H1 (cell line): Measurements from ENCODE around the gene CENPO. TPM values are rescaled to one million over a fixed set of nuclear protein-coding genes. Genes with fewer than 3 reads are reported as not detected.

Source experiments
- CTCF ChIA-PET: fragments of 300-600 bp; sonication (Branson Sonifier 250); formaldehyde crosslinking; loops from one replicate; lab custom pipeline; 2021; ENCODE audit not compliant: partially characterized antibody; lab: Charles Lee
- POLR2A ChIA-PET: fragments of 300-600 bp; sonication (Branson Sonifier 250); formaldehyde crosslinking; loops from one replicate; lab custom pipeline; 2021; ENCODE audit warnings: inconsistent platforms; ENCODE audit not compliant: partially characterized antibody; lab: Charles Lee
- DNase-seq, 2 experiments: peaks; one replicate each; pipeline versions ENCODE4 v3.0.0 to v3.0.0-alpha.2; 2010 to 2022; ENCODE audit warnings: low spot score in 2 of 2, low read depth in 1 of 2, mixed read lengths in 1 of 2
- FAIRE-seq: peaks from 2 replicates; lab custom pipeline; 2011; peaks lifted over from hg19 to GRCh38; lab: Jason Lieb, UNC
- H2AFZ ChIP-seq: 2 replicates; pipeline ENCODE4 v1.8.1; 2012; ENCODE audit warnings: low read length, inconsistent platforms
- H2AK5ac ChIP-seq: 2 replicates; pipeline ENCODE4 v1.6.1; 2013; ENCODE audit warnings: low read depth, low read length
- H2BK120ac ChIP-seq: replicated peaks from 2 replicates; pipeline ENCODE3; 2013; ENCODE audit warnings: low read depth, low read length, inconsistent platforms
- H2BK12ac ChIP-seq: 2 replicates; pipeline ENCODE4 v1.6.1; 2013; ENCODE audit warnings: low read depth, low read length
- H2BK15ac ChIP-seq: 2 replicates; pipeline ENCODE4 v1.6.1; 2013; ENCODE audit warnings: low read length
- H2BK20ac ChIP-seq: 2 replicates; pipeline ENCODE4 v1.6.1; 2013; ENCODE audit warnings: low read length
- H2BK5ac ChIP-seq: 2 replicates; pipeline ENCODE4 v1.6.1; 2013; ENCODE audit warnings: low read depth, low read length
- H3K14ac ChIP-seq: 2 replicates; pipeline ENCODE4 v1.6.1; 2013; ENCODE audit warnings: inconsistent platforms; ENCODE audit not compliant: insufficient read length
- H3K18ac ChIP-seq: 2 replicates; pipeline ENCODE4 v1.6.1; 2013; ENCODE audit warnings: low read length; ENCODE audit errors: extremely low read depth
- H3K23ac ChIP-seq: 2 replicates; pipeline ENCODE4 v1.6.1; 2013; ENCODE audit warnings: inconsistent platforms; ENCODE audit not compliant: insufficient read length
- H3K23me2 ChIP-seq: 2 replicates; pipeline ENCODE4 v1.6.1; 2013; ENCODE audit warnings: low read depth, low read length
- H3K27ac ChIP-seq: 2 replicates; pipeline ENCODE4 v1.6.1; 2011; ENCODE audit warnings: low read depth, low read length, inconsistent platforms
- H3K27me3 ChIP-seq, 4 experiments: replicated peaks in 1 of 4; 1 replicate in 1 of 4; 2 replicates in 3 of 4; pipeline versions ENCODE4 v1.6.1 to v1.8.1; 2011 to 2013; ENCODE audit warnings: low read length in 3 of 4, mild to moderate bottlenecking in 3 of 4, inconsistent platforms in 2 of 4, mixed read lengths in 2 of 4, moderate library complexity in 1 of 4; ENCODE audit not compliant: control insufficient read depth in 3 of 4, insufficient read depth in 3 of 4; ENCODE audit errors: extremely low read depth in 1 of 4
- H3K36me3 ChIP-seq, 4 experiments: 2 replicates each; pipeline versions ENCODE4 v1.6.1 to v1.8.1; 2011 to 2013; ENCODE audit warnings: mild to moderate bottlenecking in 4 of 4, low read length in 3 of 4, moderate library complexity in 2 of 4, control low read depth in 1 of 4, inconsistent platforms in 1 of 4; ENCODE audit not compliant: insufficient read depth in 4 of 4, control insufficient read depth in 2 of 4
- H3K4ac ChIP-seq: replicated peaks from 2 replicates; pipeline ENCODE3; 2013; ENCODE audit warnings: low read length, low read depth, mixed read lengths, inconsistent platforms; ENCODE audit not compliant: insufficient read length
- H3K4me1 ChIP-seq, 4 experiments: replicated peaks in 1 of 4; 1 replicate in 1 of 4; 2 replicates in 3 of 4; pipeline versions ENCODE4 v1.6.1 to v1.8.1; 2011 to 2013; ENCODE audit warnings: low read length in 3 of 4, inconsistent platforms in 2 of 4, mixed read lengths in 1 of 4; ENCODE audit not compliant: insufficient read depth in 4 of 4, control insufficient read depth in 3 of 4
- H3K4me2 ChIP-seq, 2 experiments: 2 replicates each; pipeline versions ENCODE4 v1.6.1 to v1.8.1; 2011 to 2013; ENCODE audit warnings: low read depth in 2 of 2, low read length in 2 of 2, control low read depth in 1 of 2, inconsistent platforms in 1 of 2, mild to moderate bottlenecking in 1 of 2; ENCODE audit not compliant: insufficient read depth in 1 of 2
- H3K4me3 ChIP-seq, 4 experiments: fragments of 200-600, 300-600 bp in 1 of 4; sonication (generic), shearing (Covaris generic), sonication (Bioruptor Twin) in 1 of 4; 2 replicates each; pipeline versions ENCODE4 v1.5.1 to v1.8.1; 2011 to 2016; ENCODE audit warnings: low read length in 4 of 4, low read depth in 3 of 4, control low read depth in 2 of 4, inconsistent platforms in 2 of 4, mild to moderate bottlenecking in 2 of 4, mixed read lengths in 1 of 4, moderate library complexity in 1 of 4; ENCODE audit not compliant: insufficient read depth in 2 of 4; ENCODE audit errors: extremely low read depth in 1 of 4
- H3K56ac ChIP-seq: replicated peaks from 2 replicates; pipeline ENCODE3; 2013; ENCODE audit warnings: low read depth, mild to moderate bottlenecking, mixed read lengths, low read length, inconsistent platforms; ENCODE audit not compliant: insufficient read length
- H3K79me1 ChIP-seq: 2 replicates; pipeline ENCODE4 v1.6.1; 2013; ENCODE audit warnings: low read depth, low read length, control low read depth
- H3K79me2 ChIP-seq, 2 experiments: 2 replicates each; pipeline versions ENCODE4 v1.6.1 to v1.8.1; 2012 to 2013; ENCODE audit warnings: low read length in 2 of 2, mild to moderate bottlenecking in 2 of 2, inconsistent platforms in 1 of 2; ENCODE audit not compliant: insufficient read depth in 2 of 2, control insufficient read depth in 1 of 2
- H3K9ac ChIP-seq, 4 experiments: replicated peaks in 1 of 4; 1 replicate in 1 of 4; 2 replicates in 3 of 4; pipeline versions ENCODE4 v1.6.1 to v1.8.1; 2011 to 2013; ENCODE audit warnings: low read depth in 3 of 4, low read length in 3 of 4, control low read depth in 2 of 4, mild to moderate bottlenecking in 2 of 4, moderate library complexity in 2 of 4, inconsistent platforms in 1 of 4; ENCODE audit errors: extremely low read depth in 1 of 4
- H3K9me3 ChIP-seq, 2 experiments: 2 replicates each; pipeline versions ENCODE4 v1.6.1 to v1.8.1; 2012 to 2013; ENCODE audit warnings: mild to moderate bottlenecking in 2 of 2, moderate library complexity in 2 of 2, control low read depth in 1 of 2, inconsistent platforms in 1 of 2, low read depth in 1 of 2, low read length in 1 of 2, mixed read lengths in 1 of 2; ENCODE audit not compliant: insufficient read depth in 2 of 2
- H4K20me1 ChIP-seq, 2 experiments: replicated peaks in 1 of 2; 2 replicates each; pipeline versions ENCODE3 to v1.8.1; 2011 to 2013; ENCODE audit warnings: inconsistent platforms in 2 of 2, low read length in 2 of 2, mild to moderate bottlenecking in 1 of 2; ENCODE audit not compliant: insufficient read depth in 2 of 2, control insufficient read depth in 1 of 2
- H4K5ac ChIP-seq: 2 replicates; pipeline ENCODE4 v1.6.1; 2013; ENCODE audit warnings: low read length, low read depth, mixed read lengths, inconsistent platforms; ENCODE audit not compliant: insufficient read length
- H4K8ac ChIP-seq: 2 replicates; pipeline ENCODE4 v1.8.0; 2013; ENCODE audit warnings: mild to moderate bottlenecking, moderate library complexity, low read length, inconsistent platforms; ENCODE audit not compliant: insufficient read depth; ENCODE audit errors: extremely low read depth
- H4K91ac ChIP-seq: replicated peaks from 2 replicates; pipeline ENCODE3; 2013; ENCODE audit warnings: low read length, mixed read lengths, inconsistent platforms; ENCODE audit not compliant: insufficient read length
- CEBPB ChIP-seq: IDR thresholded peaks from 2 replicates; pipeline ENCODE4 v1.6.1; 2012; ENCODE audit warnings: low read depth, low read length
- EZH2 ChIP-seq: fragments of 200-600 bp; sonication (generic); IDR thresholded peaks from 2 replicates; pipeline ENCODE4 v1.7.1; 2012; ENCODE audit warnings: low read depth, mild to moderate bottlenecking, moderate library complexity, low read length, inconsistent platforms; ENCODE audit not compliant: severe bottlenecking
- GABPA ChIP-seq: IDR thresholded peaks from 2 replicates; pipeline ENCODE4 v1.6.1; 2011; ENCODE audit warnings: mild to moderate bottlenecking, low read length, moderate library complexity, borderline replicate concordance; ENCODE audit not compliant: insufficient read depth
- HDAC2 ChIP-seq, 2 experiments: fragments of 300-600 bp in 1 of 2; sonication (generic) in 1 of 2; IDR thresholded peaks; 2 replicates each; pipeline ENCODE4 v1.6.1; 2011 to 2012; ENCODE audit warnings: low read depth in 2 of 2, low read length in 2 of 2, mild to moderate bottlenecking in 2 of 2, moderate library complexity in 2 of 2, borderline replicate concordance in 1 of 2, inconsistent platforms in 1 of 2
- JUN ChIP-seq: IDR thresholded peaks from 2 replicates; pipeline ENCODE4 v1.6.1; 2011; ENCODE audit warnings: low read depth, mild to moderate bottlenecking, improper control_type of control experiment, low read length
- PHF8 ChIP-seq: fragments of 200-600 bp; sonication (generic); conservative IDR thresholded peaks from 2 replicates; pipeline ENCODE4 v1.7.1; 2012; ENCODE audit warnings: low read depth, mild to moderate bottlenecking, inconsistent platforms, low read length, moderate library complexity
- POLR2AphosphoS5 ChIP-seq: IDR thresholded peaks from 2 replicates; pipeline ENCODE4 v1.6.1; 2011; ENCODE audit warnings: low read depth, low read length
- SIN3A ChIP-seq, 2 experiments: IDR thresholded peaks in 1 of 2; conservative IDR thresholded peaks in 1 of 2; 2 replicates each; pipeline ENCODE4 v1.6.1; 2011 to 2012; ENCODE audit warnings: low read length in 2 of 2, improper control_type of control experiment in 1 of 2, low read depth in 1 of 2, mild to moderate bottlenecking in 1 of 2
- TAF1 ChIP-seq: IDR thresholded peaks from 2 replicates; pipeline ENCODE4 v1.6.1; 2011; ENCODE audit warnings: mild to moderate bottlenecking, low read depth, low read length
- WGBS, 2 experiments: shearing (Covaris generic) in 1 of 2; methylation state at CpG; one replicate each; pipeline versions ENCODE4 v1.1.6 to v1.1.7; 2013 to 2015; ENCODE audit warnings: low lambda C conversion rate in 2 of 2, mixed read lengths in 2 of 2, inconsistent platforms in 1 of 2, low coverage in 1 of 2, missing lambda C conversion rate in 1 of 2; ENCODE audit not compliant: insufficient replicate concordance in 2 of 2, insufficient coverage in 1 of 2, insufficient read length in 1 of 2; ENCODE audit errors: extremely low coverage in 1 of 2, missing lambda C conversion rate in 1 of 2; 5-methylcytosine and 5-hydroxymethylcytosine counted together
- polyA plus RNA-seq, 7 experiments: library from polyadenylated mRNA; depleted of rRNA in 3 of 7; stranded (reverse) in 5 of 7; unstranded in 2 of 7; fragments of >200 nt in 5 of 7; fragments of 200-250 nt in 2 of 7; gene quantifications; 1 replicate in 5 of 7; 2 replicates in 1 of 7; 4 replicates in 1 of 7; pipeline versions ENCODE4 v1.2.1 to v1.2.3, GENCODE V29; 2011 to 2013; ENCODE audit warnings: missing spikeins in 2 of 7, mixed read lengths in 2 of 7
- total RNA-seq: library from RNA; stranded (reverse); fragmentation: NEBNext Ultra II Directional; extraction: Animal tissue kit (Norgen Biotek cat#: 25700); gene quantifications from 2 replicates; pipeline ENCODE4 v1.2.1, GENCODE V29; 2021

The CENPO gene
- total and polyA plus RNA-seq, 2 of the 8 experiments (the other 6 are each of a cell fraction or from before 2014, with no cell fraction given): 34.4 to 46.3 TPM

DNA sequence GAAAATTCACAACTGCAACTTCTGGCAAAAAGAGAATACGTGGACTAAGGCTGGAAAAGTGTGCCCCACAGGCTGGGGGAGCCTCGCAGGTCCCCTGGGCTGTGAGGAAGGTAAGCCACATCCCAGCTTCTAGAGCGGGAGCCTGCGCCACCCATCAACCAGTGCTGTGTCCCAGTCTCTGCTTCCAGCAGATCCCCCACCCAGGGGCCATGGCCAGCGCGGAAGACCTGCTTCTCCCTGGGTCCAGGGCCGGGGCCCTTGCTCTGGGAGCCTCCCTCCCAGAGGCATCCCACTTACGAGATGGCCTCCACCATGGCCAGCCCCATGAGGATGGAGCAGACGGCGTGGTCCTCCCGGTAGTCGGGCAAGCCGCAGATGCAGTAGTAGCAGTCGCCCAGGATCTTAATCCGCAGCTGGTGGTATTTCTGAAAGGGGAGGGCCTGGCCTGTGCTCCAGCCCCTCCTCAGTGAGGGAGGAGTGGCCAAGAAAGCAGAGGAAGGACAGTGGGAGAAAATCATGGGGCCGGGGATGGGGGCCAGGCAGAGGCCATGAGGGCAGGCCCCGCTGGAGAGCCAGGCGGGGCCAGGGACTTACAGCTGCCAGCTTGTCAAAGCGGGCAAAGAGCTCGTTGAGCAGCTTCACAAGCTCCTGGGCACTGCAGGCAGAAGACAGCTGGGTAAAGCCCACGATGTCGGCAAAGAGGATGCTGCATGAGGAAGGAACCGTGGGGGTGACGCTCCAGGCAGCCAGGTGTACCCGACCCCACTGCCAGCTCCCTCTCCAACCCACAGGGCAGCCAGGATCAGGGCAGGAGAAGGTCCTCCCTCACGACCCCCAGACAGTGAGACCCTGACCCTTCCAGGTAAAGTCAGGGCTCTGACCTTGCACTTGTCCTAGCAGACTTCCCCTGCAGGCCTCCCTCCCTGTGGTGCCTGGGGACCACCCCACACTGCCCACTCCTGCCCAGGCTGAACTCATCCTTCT is 48.0 kb downstream of the CENPO start:
- FAIRE-seq (no peak), DNase-seq (no peak)
- peak overlapping the region; percentile 3; the same call in 1 of the 2 replicates for H4K8ac ChIP-seq
- H2AK5ac ChIP-seq: no peak overlapping the region
- no peak overlapping the region for H2BK120ac ChIP-seq
- no peak overlapping the region for H2BK12ac ChIP-seq
- no peaks in the 10 kb centered on the region for H3K4me1 ChIP-seq
- no peak overlapping the region for H2AFZ ChIP-seq
- H3K4me2 ChIP-seq: no peak overlapping the region
- peaks cover 0 to 3% (median 1%) of the 10 kb centered on the region in 4 experiments; a peak in 3 of 8 replicates for H3K36me3 ChIP-seq
- no peak overlapping the region for H3K4ac ChIP-seq
- 94% methylated on average over 21 of the region's 26 CpGs; no CpG with 5 or more reads in 1 of the 2 experiments for WGBS, 2 experiments
- TF ChIP-seq EZH2 (no peak), GABPA (no peak), TAF1 (no peak), POLR2AphosphoS5 (no peak), CEBPB (no peak), JUN (no peak), SIN3A (conservative IDR thresholded peaks at IDR 0.05 in 1 of 2, IDR thresholded peaks at IDR 0.05 in 1 of 2; ENCODE audit: low read depth in 1 of 2, low read length in 2 of 2) (no peak), PHF8 (no peak), HDAC2 (IDR thresholded peaks at IDR 0.05; ENCODE audit: borderline replicate concordance in 1 of 2, low read depth in 2 of 2, low read length in 2 of 2) (no peak)
- no peak overlapping the region for H3K14ac ChIP-seq
- H4K91ac ChIP-seq: no peak overlapping the region
- H2BK20ac ChIP-seq: no peak overlapping the region
- no peaks in the 10 kb centered on the region; the same call in 1 of the 2 replicates for H3K79me1 ChIP-seq
- peaks cover 0 to 1% of the 10 kb centered on the region in 2 experiments for H4K20me1 ChIP-seq
- H3K56ac ChIP-seq: no peak overlapping the region
- H3K27me3 ChIP-seq: no peaks in the 10 kb centered on the region
- no peak overlapping the region for H4K5ac ChIP-seq
- no peak overlapping the region for H3K23ac ChIP-seq
- no peaks in the 10 kb centered on the region; a peak in 1 of 4 replicates for H3K79me2 ChIP-seq
- ChIA-PET CTCF (interaction anchor here (1.0 to 1.7 kb wide), 3 partner anchors 12 to 14 kb away, joined by 3 to 6 read pairs (median 3); no protein-coding TSS in a partner anchor), POLR2A (no interaction called here)
- no peak overlapping the region for H3K4me3 ChIP-seq
- H3K9ac ChIP-seq: no peak overlapping the region; a peak in 1 of 7 replicates
- H2BK15ac ChIP-seq: no peak overlapping the region
- no peak overlapping the region for H3K27ac ChIP-seq
- H3K9me3 ChIP-seq: peaks cover 0 to 7% of the 10 kb centered on the region in 2 experiments; a peak in 2 of 4 replicates
- H3K18ac ChIP-seq: no peak overlapping the region
- no peaks in the 10 kb centered on the region for H3K23me2 ChIP-seq
- H2BK5ac ChIP-seq: no peak overlapping the region; the same call in 1 of the 2 replicates
